HepG2 (cell line): ENCODE data around the gene DOCK11.

ENCODE experiments used
- CTCF ChIP-seq: sonication (generic); formaldehyde crosslinking; IDR thresholded peaks from 2 replicates; pipeline ENCODE4 v1.5.0; 2020; ENCODE audit warnings: mild to moderate bottlenecking, missing genetic modification reagents, moderate library complexity
- GLI4 ChIP-seq: sonication (generic); formaldehyde crosslinking; IDR thresholded peaks from 2 replicates; pipeline ENCODE4 v1.5.1; 2020; ENCODE audit warnings: missing genetic modification reagents, mild to moderate bottlenecking, moderate library complexity, borderline replicate concordance
- MAFF ChIP-seq: IDR thresholded peaks from 2 replicates; pipeline ENCODE4 v1.6.1; 2011; ENCODE audit warnings: low read depth, low read length, improper control_type of control experiment
- ZFP1 ChIP-seq: IDR thresholded peaks from 2 replicates; pipeline ENCODE4 v1.6.1; 2016
- ZNF317 ChIP-seq: sonication (generic); formaldehyde crosslinking; IDR thresholded peaks from 2 replicates; pipeline ENCODE4 v1.5.0; 2020; ENCODE audit warnings: mild to moderate bottlenecking, missing genetic modification reagents

GRCh38 chrX:118637997-118638396, 142.4 kb downstream of the DOCK11 start:
- peak; percentile 38 for TF ChIP-seq CTCF (CRISPR knock-in tag)
- TF ChIP-seq MAFF: no peak
- no peak for TF ChIP-seq ZNF317
- TF ChIP-seq ZFP1: no peak
- TF ChIP-seq GLI4 (CRISPR knock-in tag): no peak
